Suppressor macrophage (primary cell): ENCODE measurements around the gene MLX.
"Not testable (repeated sequence)": the region's sequence is repeated elsewhere in the genome, so short reads cannot be mapped to it uniquely, and the experiment has no call there.

Source experiments
- DNase-seq, 4 experiments: peaks; one replicate each; pipeline ENCODE4 v3.0.0-alpha.2; 2020 to 2022

MLX gene

GRCh38 chr17:42536372-42537155 is 30.3 kb upstream of the MLX start:
- DNase-seq = peak; percentile 84 to 94 (median 90)

GRCh38 chr17:42537156-42537805 is 29.6 kb upstream of the MLX start:
- DNase-seq = no peak

- DNase-seq = no peak
Observed at GRCh38 chr17:42537826-42538451, 29.0 kb upstream of the MLX start.

GRCh38 chr17:42538482-42538881 is 28.4 kb upstream of the MLX start:
- no peak for DNase-seq

- DNase-seq = not testable (repeated sequence)
Observed at GRCh38 chr17:42540558-42540957, 26.3 kb upstream of the MLX start.

GRCh38 chr17:42541041-42541833 is 25.7 kb upstream of the MLX start:
- DNase-seq = no peak

- DNase-seq = no peak
Observed at GRCh38 chr17:42543190-42544079, 23.5 kb upstream of the MLX start.

- no peak for DNase-seq
Observed at GRCh38 chr17:42544874-42545283, 22.0 kb upstream of the MLX start.

GRCh38 chr17:42545755-42546505 is 21.0 kb upstream of the MLX start:
- DNase-seq = not testable (repeated sequence)

- DNase-seq = no peak
Observed at GRCh38 chr17:42547001-42547461, 19.9 kb upstream of the MLX start.

GRCh38 chr17:42547698-42548069 is 19.2 kb upstream of the MLX start:
- DNase-seq = no peak

GRCh38 chr17:42548070-42548837 is 18.6 kb upstream of the MLX start:
- DNase-seq = peak in 1 of 4 experiments; percentile 25

- no peak for DNase-seq
Observed at GRCh38 chr17:42548993-42549755, 17.7 kb upstream of the MLX start.

- not testable (repeated sequence) for DNase-seq
Observed at GRCh38 chr17:42552736-42553135, 14.2 kb upstream of the MLX start, which contains the start of gene HSD17B1. Gene HSD17B1 (plus strand): TSS chr17:42552923. CDS start chr17:42552934, 11 bp downstream.

- peak in 1 of 4 experiments; percentile 10 for DNase-seq
Observed at GRCh38 chr17:42553161-42553818, 13.6 kb upstream of the MLX start.

- peak in 1 of 4 experiments; percentile 26 for DNase-seq
Observed at GRCh38 chr17:42553866-42554249, 13.0 kb upstream of the MLX start.

- peak; percentile 71 to 89 (median 82) for DNase-seq
Observed at GRCh38 chr17:42554250-42555121, 12.4 kb upstream of the MLX start.
